HCT116 (cell line): ENCODE measurements around the gene FOXC2. TPM values are rescaled to one million over a fixed set of nuclear protein-coding genes. Genes with fewer than 3 reads are reported as not detected.

ENCODE experiments used
- ATAC-seq: fragments of 200-7000 bp; cut with Tn5 transposase; 2 replicates; pipeline ENCODE4 v1.9.1; 2020; ENCODE audit warnings: mild to moderate bottlenecking, moderate library complexity
- BruUV-seq: library from RNA; stranded (reverse); fragments of 400-500 nt; replicated peaks from 2 replicates; lab custom pipeline; 2021; lab: Mats Ljungman, UMichigan
- CTCF ChIA-PET: fragments of 300-600 bp; sonication (Branson Sonifier 250); formaldehyde crosslinking; loops from one replicate; lab custom pipeline; 2021; ENCODE audit warnings: antibody characterized with exemption; lab: Charles Lee
- POLR2A ChIA-PET: fragments of 300-600, 350-600 bp; sonication (Branson Sonifier 250); formaldehyde crosslinking; loops from one replicate; lab custom pipeline; 2021; ENCODE audit warnings: antibody characterized with exemption; lab: Charles Lee
- RAD21 ChIA-PET, 2 experiments: fragments of 300-600 bp; sonication (Branson Sonifier 250); formaldehyde crosslinking; loops; one replicate each; lab custom pipeline; 2023; ENCODE audit warnings: low total read pairs in 2 of 2; ENCODE audit not compliant: uncharacterized antibody in 2 of 2, unreplicated experiment in 2 of 2, low non-redundant PET in 1 of 2; lab: Charles Lee
- DNase-seq: peaks from one replicate; pipeline ENCODE4 v3.0.0-alpha.2; 2010; ENCODE audit warnings: low read depth, low spot score
- H2AFZ ChIP-seq: fragments of 200-600 bp; shearing (Covaris generic), sonication (generic); 2 replicates; pipeline ENCODE4 v1.6.1; 2017; ENCODE audit warnings: low read depth, mixed run types, mixed read lengths, antibody characterized with exemption, low read length; ENCODE audit not compliant: poor library complexity, severe bottlenecking
- H3K27ac ChIP-seq: 2 replicates; pipeline ENCODE4 v1.5.1; 2012; ENCODE audit warnings: low read depth, low read length
- H3K27me3 ChIP-seq: fragments of 200-600 bp; sonication (generic); 2 replicates; pipeline ENCODE4 v1.6.1; 2016; ENCODE audit warnings: mixed run types, low read length, mixed read lengths; ENCODE audit not compliant: insufficient read depth
- H3K36me3 ChIP-seq, 2 experiments: fragments of 200-500 bp in 1 of 2; fragments of 200-600 bp in 1 of 2; sonication (Bioruptor generic) in 1 of 2; sonication (generic) in 1 of 2; 2 replicates each; pipeline versions ENCODE4 v1.5.1 to v1.6.1; 2014 to 2016; ENCODE audit warnings: low read length in 2 of 2, inconsistent platforms in 1 of 2, mixed read lengths in 1 of 2, mixed run types in 1 of 2; ENCODE audit not compliant: insufficient read depth in 2 of 2, control insufficient read depth in 1 of 2
- H3K4me1 ChIP-seq, 2 experiments: fragments of 200-600 bp in 1 of 2; sonication (generic) in 1 of 2; 2 replicates each; pipeline versions ENCODE4 v1.5.1 to v1.6.1; 2012 to 2017; ENCODE audit warnings: low read length in 2 of 2, inconsistent platforms in 1 of 2, mild to moderate bottlenecking in 1 of 2, mixed read lengths in 1 of 2, mixed run types in 1 of 2, moderate library complexity in 1 of 2; ENCODE audit not compliant: insufficient read depth in 2 of 2, control insufficient read depth in 1 of 2
- H3K4me2 ChIP-seq: fragments of 200-600 bp; sonication (generic); 2 replicates; pipeline ENCODE4 v1.6.1; 2017; ENCODE audit warnings: mixed run types, low read length, mixed read lengths
- H3K4me3 ChIP-seq, 2 experiments: fragments of 200-600 bp in 1 of 2; sonication (generic) in 1 of 2; replicated peaks in 1 of 2; 2 replicates each; pipeline ENCODE4 v1.5.1; 2011 to 2016; ENCODE audit warnings: low read length in 2 of 2, control low read depth in 1 of 2, low read depth in 1 of 2, mild to moderate bottlenecking in 1 of 2, mixed read lengths in 1 of 2, mixed run types in 1 of 2
- H3K79me2 ChIP-seq: fragments of 200-600 bp; sonication (generic); 2 replicates; pipeline ENCODE4 v1.6.1; 2017; ENCODE audit warnings: mild to moderate bottlenecking, mixed run types, low read length, moderate library complexity, mixed read lengths; ENCODE audit not compliant: insufficient read depth
- H3K9ac ChIP-seq: fragments of 200-600 bp; sonication (generic); 2 replicates; pipeline ENCODE4 v1.6.1; 2016; ENCODE audit warnings: low read length, mixed read lengths
- H3K9me2 ChIP-seq: fragments of 200-600 bp; sonication (generic), shearing (Covaris generic); 2 replicates; pipeline ENCODE4 v1.6.1; 2017; ENCODE audit warnings: mixed run types, mild to moderate bottlenecking, moderate library complexity; ENCODE audit not compliant: insufficient read depth
- H3K9me3 ChIP-seq, 2 experiments: fragments of 200-500 bp in 1 of 2; fragments of 200-600 bp in 1 of 2; sonication (Bioruptor generic) in 1 of 2; sonication (generic) in 1 of 2; 2 replicates each; pipeline ENCODE4 v1.6.1; 2014 to 2017; ENCODE audit warnings: low read length in 2 of 2, mixed read lengths in 2 of 2, inconsistent platforms in 1 of 2, low read depth in 1 of 2, mild to moderate bottlenecking in 1 of 2, mixed run types in 1 of 2, moderate library complexity in 1 of 2; ENCODE audit not compliant: control insufficient read depth in 1 of 2, insufficient read depth in 1 of 2
- H4K20me1 ChIP-seq: fragments of 200-600 bp; sonication (generic), shearing (Covaris generic); 2 replicates; pipeline ENCODE4 v1.6.1; 2017; ENCODE audit warnings: mixed run types, mild to moderate bottlenecking, moderate library complexity; ENCODE audit not compliant: insufficient read depth
- ATF3 ChIP-seq: IDR thresholded peaks from 2 replicates; pipeline ENCODE4 v1.6.1; 2012
- CBX3 ChIP-seq: IDR thresholded peaks from 2 replicates; pipeline ENCODE4 v1.6.1; 2012; ENCODE audit warnings: low read depth
- CEBPB ChIP-seq: IDR thresholded peaks from 2 replicates; pipeline ENCODE4 v1.6.1; 2012; ENCODE audit warnings: low read depth
- EGR1 ChIP-seq: IDR thresholded peaks from 2 replicates; pipeline ENCODE4 v1.6.1; 2012; ENCODE audit warnings: low read depth
- ELF1 ChIP-seq: IDR thresholded peaks from 2 replicates; pipeline ENCODE4 v1.6.1; 2012; ENCODE audit warnings: low read depth, borderline replicate concordance
- EZH2phosphoT487 ChIP-seq: fragments of 200-600 bp; IDR thresholded peaks from 2 replicates; pipeline ENCODE4 v1.6.1; 2018; ENCODE audit warnings: antibody characterized with exemption, borderline replicate concordance
- FOSL1 ChIP-seq: IDR thresholded peaks from 2 replicates; pipeline ENCODE4 v1.6.1; 2012; ENCODE audit warnings: low read depth
- JUND ChIP-seq: IDR thresholded peaks from 2 replicates; pipeline ENCODE4 v1.6.1; 2012
- POLR2A ChIP-seq: IDR thresholded peaks from 2 replicates; pipeline ENCODE4 v1.7.0; 2011; ENCODE audit warnings: borderline replicate concordance; ENCODE audit not compliant: insufficient read depth, insufficient read length; ENCODE audit errors: extremely low read depth
- POLR2AphosphoS5 ChIP-seq: IDR thresholded peaks from 2 replicates; pipeline ENCODE4 v1.6.1; 2011; ENCODE audit warnings: mild to moderate bottlenecking, low read depth, low read length, moderate library complexity
- REST ChIP-seq: IDR thresholded peaks from 2 replicates; pipeline ENCODE4 v1.6.1; 2012; ENCODE audit warnings: low read depth
- SP1 ChIP-seq: IDR thresholded peaks from 2 replicates; pipeline ENCODE4 v1.6.1; 2012; ENCODE audit warnings: low read depth
- SRF ChIP-seq: IDR thresholded peaks from 2 replicates; pipeline ENCODE4 v1.6.1; 2012; ENCODE audit warnings: low read depth
- TCF7L2 ChIP-seq: IDR thresholded peaks from 2 replicates; pipeline ENCODE4 v1.7.0; 2011; ENCODE audit warnings: borderline replicate concordance, inconsistent platforms; ENCODE audit not compliant: insufficient read depth, insufficient read length; ENCODE audit errors: extremely low read depth
- YY1 ChIP-seq: IDR thresholded peaks from 2 replicates; pipeline ENCODE4 v1.6.1; 2011; ENCODE audit warnings: low read length, low read depth, moderate library complexity, mild to moderate bottlenecking; ENCODE audit not compliant: insufficient replicate concordance; ENCODE audit errors: extremely low read depth
- ZBTB33 ChIP-seq: IDR thresholded peaks from 2 replicates; pipeline ENCODE4 v1.6.1; 2011; ENCODE audit warnings: mild to moderate bottlenecking, low read length, moderate library complexity; ENCODE audit not compliant: insufficient replicate concordance; ENCODE audit errors: extremely low read depth
- ZFX ChIP-seq: fragments of 450-650 bp; IDR thresholded peaks from 2 replicates; pipeline ENCODE4 v1.6.1; 2017
- ZNF274 ChIP-seq: fragments of 200-500 bp; sonication (Bioruptor generic); IDR thresholded peaks from 2 replicates; pipeline ENCODE4 v1.6.1; 2014; ENCODE audit warnings: mild to moderate bottlenecking, low read depth, low read length, inconsistent platforms
- intact Hi-C: fragments of 100-400 bp; cut with micrococcal nuclease; formaldehyde crosslinking; loops from 2 replicates; pipeline ENCODE4 v1.10.0; 2022
- total RNA-seq: library from RNA; stranded (reverse); gene quantifications from one replicate; pipeline ENCODE4 v1.2.1, GENCODE V29; 2021; ENCODE audit not compliant: unreplicated experiment

The FOXC2 gene
- total RNA-seq, 1 experiment from 2014 or later: 0.22 TPM

DNA sequence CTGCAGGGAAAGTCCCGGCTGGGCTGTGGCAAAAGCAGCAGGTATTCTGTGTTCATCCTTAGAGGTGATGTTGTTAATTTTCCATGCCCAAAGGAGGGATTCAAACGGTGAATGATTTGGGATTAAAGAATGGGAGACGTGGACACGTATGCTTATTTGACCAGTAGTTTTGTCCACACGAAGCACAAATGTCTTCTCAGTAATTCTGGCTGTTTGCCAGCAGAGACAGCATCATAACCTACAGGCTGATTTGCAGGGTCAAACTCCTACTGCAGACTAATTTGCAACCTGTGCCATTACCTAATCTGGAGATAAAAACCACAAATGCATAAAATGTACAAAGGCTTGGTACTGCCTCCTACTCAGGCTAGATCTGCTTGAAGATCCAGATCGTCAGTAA, 25.7 kb upstream of the FOXC2 start (continued):
- TF ChIP-seq ELF1 (no peak), ZNF274 (no peak)
- TF ChIP-seq, all 23 proteins: peak for 0

- ATAC-seq (no peak), DNase-seq (no peak)
- Histone ChIP-seq H3K9ac (no peak overlapping the region), H3K4me3 (no peak overlapping the region), H3K4me2 (no peak overlapping the region), H3K27me3 (no peaks in the 10 kb centered on the region), H4K20me1 (no peaks in the 10 kb centered on the region), H3K36me3 (peaks cover 32 to 35% of the 10 kb centered on the region in 2 experiments; a peak in 3 of 4 replicates), H3K79me2 (no peaks in the 10 kb centered on the region), H3K4me1 (no peaks in the 10 kb centered on the region), H2AFZ (no peak overlapping the region), H3K9me3 (no peaks in the 10 kb centered on the region), H3K9me2 (no peaks in the 10 kb centered on the region), H3K27ac (no peak overlapping the region)
- intact Hi-C loops: no loop called here
- ChIA-PET CTCF (no interaction called here), RAD21 (no interaction called here), POLR2A (no interaction called here)
- TF ChIP-seq EZH2phosphoT487 (no peak), SP1 (no peak), ZBTB33 (no peak), JUND (no peak), POLR2A (no peak), EGR1 (no peak), POLR2AphosphoS5 (no peak), ELF1 (no peak), REST (no peak), YY1 (no peak), ATF3 (no peak), TCF7L2 (no peak), FOSL1 (no peak), CEBPB (no peak), ZFX (no peak), ZNF274 (no peak), SRF (no peak), CBX3 (no peak)
- BruUV-seq: no TSS peak
Measured at GRCh38 chr16:86541560-86541959, 25.1 kb upstream of the FOXC2 start.
